AG10803 (cell line): ENCODE data around the gene PTH2R.
"Not testable (repeated sequence)": the region's sequence is repeated elsewhere in the genome, so short reads cannot be mapped to it uniquely, and the experiment has no call there.

Source experiments
- DNase-seq: peaks from one replicate; pipeline ENCODE4 v3.0.0; 2010; ENCODE audit warnings: low read depth
- H3K4me3 ChIP-seq: 2 replicates; pipeline ENCODE4 v1.5.1; 2011; ENCODE audit warnings: mild to moderate bottlenecking, low read length, control low read depth
- TF ChIP-seq, protein P1 (sequence below): conservative IDR thresholded peaks from 2 replicates; pipeline ENCODE4 v1.5.1; 2011; ENCODE audit warnings: mild to moderate bottlenecking, low read length, control low read depth, inconsistent platforms

Gene PTH2R

DNA sequence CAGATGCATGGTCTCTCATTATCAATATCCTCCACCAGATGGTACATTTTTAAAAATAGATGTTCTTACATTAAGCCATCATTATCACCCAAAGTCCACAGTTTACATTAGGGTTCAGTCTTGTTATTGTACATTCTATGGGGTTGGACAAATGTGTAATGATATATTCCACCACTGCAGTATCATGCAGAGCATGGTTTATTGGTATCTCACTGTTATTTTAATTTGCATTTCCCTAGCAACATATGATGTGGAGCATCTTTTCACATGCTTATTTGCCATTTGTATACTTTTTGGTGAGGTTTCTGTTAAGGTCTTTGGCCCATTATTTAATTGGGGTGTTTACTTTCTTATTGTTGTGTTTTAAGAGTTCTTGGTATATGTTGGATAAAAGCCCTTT, 95.7 kb downstream of the PTH2R start:
- no peak overlapping the region for H3K4me3 ChIP-seq
- TF ChIP-seq, protein P1, sequence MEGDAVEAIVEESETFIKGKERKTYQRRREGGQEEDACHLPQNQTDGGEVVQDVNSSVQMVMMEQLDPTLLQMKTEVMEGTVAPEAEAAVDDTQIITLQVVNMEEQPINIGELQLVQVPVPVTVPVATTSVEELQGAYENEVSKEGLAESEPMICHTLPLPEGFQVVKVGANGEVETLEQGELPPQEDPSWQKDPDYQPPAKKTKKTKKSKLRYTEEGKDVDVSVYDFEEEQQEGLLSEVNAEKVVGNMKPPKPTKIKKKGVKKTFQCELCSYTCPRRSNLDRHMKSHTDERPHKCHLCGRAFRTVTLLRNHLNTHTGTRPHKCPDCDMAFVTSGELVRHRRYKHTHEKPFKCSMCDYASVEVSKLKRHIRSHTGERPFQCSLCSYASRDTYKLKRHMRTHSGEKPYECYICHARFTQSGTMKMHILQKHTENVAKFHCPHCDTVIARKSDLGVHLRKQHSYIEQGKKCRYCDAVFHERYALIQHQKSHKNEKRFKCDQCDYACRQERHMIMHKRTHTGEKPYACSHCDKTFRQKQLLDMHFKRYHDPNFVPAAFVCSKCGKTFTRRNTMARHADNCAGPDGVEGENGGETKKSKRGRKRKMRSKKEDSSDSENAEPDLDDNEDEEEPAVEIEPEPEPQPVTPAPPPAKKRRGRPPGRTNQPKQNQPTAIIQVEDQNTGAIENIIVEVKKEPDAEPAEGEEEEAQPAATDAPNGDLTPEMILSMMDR: no peak
- DNase-seq: no peak

DNA sequence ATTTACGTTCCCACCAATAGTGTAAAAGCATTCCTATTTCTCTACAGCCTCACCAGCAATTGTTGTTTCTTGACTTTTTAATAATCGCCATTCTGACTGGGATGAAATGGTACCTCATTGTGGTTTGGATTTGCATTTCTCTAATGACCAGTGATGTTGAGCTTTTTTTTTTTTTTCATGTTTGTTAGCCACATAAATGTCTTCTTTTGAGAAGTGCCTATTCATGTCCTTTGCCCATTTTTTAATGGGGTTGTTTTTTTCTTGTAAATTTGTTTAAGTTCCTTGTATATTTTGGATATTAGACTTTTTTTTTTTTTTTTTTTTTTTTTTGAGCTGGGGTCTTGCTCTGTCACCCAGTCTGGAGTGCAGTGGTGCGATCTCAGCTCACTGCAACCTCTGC, 98.8 kb downstream of the PTH2R start:
- not testable (repeated sequence) for DNase-seq, H3K4me3 ChIP-seq

DNA sequence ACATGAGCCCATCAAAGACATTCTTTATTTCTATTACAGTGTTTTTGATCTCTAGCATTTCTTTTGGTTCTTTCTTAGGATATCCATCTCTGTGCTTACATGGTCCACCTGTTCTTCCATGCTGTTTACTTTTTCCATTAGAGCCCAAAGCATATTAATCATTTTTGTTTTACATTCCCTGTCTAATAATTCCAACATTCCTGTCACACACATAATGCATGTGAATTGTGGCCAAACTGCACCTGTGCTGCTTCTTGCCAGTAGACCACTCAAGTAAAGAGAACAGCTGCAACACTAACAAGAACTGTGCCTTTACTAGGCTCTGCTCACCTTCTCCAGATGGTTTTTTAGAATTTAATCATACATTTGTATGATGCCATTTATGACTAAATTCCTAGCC, 103.0 kb downstream of the PTH2R start:
- TF ChIP-seq, protein P1: no peak
- no peak for DNase-seq
- no peak overlapping the region for H3K4me3 ChIP-seq

DNA sequence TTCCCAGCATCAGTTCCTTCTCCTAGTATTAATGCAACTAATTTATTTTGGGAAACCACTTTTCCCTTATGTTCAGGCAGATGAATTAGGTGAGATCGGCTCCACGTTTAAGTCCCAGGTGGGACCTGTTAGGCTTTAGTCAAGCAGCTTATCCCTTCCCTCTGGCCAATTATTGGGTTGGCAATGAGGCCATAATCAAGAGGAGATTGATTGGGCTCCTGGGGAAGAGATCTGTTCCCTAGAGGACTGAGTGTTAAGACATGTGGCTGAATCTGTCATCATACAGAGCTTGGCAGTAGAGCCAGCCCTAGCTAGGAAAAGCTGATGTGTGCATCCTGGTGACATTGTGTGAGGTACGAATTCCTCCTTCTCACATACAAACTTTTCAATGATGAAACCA, 104.4 kb downstream of the PTH2R start:
- TF ChIP-seq, protein P1: no peak
- H3K4me3 ChIP-seq: no peak overlapping the region
- no peak for DNase-seq

DNA sequence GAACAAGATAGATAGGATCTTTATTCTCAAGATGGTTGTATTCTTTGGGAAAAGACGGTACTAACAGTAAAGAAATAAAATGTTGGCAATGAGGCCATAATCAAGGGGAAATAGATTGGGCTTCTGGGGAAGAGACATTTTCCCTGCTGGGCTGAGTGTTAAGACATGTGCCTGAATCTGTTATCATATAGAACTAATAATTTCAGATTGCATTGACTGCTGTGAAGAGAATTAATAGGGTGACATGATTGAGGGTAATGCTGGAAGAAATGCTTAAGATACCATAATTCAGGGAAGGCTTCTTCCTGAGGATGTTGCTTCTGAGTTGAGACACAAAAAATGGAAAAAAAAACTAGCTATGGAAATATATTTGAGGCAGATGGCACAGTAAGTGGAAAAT, 105.0 kb downstream of the PTH2R start:
- TF ChIP-seq, protein P1: no peak
- no peak overlapping the region for H3K4me3 ChIP-seq
- no peak for DNase-seq

DNA sequence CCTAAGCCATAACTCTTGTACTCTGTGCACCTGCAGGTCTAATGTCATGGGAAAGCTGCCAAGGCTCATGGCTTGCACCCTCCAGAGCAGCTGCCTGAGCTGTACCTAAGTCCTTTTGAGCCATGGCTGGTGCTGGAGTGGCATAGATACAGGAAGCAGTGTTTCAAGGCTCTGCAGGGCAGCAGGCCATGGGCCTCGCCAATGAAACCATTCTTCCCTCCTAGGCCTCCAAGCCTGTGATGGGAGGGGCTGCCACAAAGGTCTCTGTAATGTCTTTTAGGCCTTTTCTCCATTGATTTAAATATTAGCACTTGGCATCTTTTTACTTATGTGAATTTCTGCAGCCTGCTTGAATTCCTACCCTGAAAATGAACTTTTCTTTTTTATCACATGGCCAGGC, 108.5 kb downstream of the PTH2R start:
- TF ChIP-seq, protein P1: no peak
- DNase-seq: no peak
- no peak overlapping the region for H3K4me3 ChIP-seq

DNA sequence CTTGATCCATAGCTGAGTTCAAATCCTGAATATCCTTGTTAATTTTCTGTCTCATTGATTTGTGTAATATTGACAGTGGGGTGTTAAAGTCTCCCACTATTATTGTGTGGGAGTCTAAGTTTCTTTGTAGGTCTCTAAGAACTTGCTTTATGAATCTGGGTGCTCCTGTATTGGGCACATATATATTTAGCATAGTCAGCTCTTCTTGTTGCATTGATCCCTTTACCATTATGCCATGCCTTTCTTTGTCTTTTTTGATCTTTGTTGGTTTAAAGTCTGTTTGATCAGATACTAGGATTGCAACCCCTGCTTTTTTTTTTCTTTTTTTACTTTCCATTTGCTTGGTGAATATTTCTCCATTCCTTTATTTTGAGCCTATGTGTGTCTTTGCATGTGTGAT, 116.5 kb downstream of the PTH2R start:
- not testable (repeated sequence) for H3K4me3 ChIP-seq, DNase-seq

DNA sequence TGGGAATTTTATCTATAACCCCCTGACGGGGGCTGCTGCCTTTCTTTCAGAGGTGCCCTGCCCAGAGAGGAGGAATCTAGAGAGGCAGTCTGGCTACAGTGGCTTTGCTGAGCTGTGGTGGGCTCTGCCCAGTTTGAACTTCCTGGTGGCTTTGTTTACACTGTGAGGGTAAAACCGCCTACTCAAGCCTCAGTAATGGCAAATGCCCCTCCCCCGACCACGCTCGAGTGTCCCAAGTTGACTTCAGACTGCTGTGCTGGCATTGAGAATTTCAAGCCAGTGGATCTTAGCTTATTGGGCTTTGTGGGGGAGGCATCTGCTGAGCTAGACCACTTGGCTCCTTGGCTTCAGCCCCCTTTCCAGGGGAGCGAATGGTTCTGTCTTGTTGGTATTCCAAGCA, 118.6 kb downstream of the PTH2R start:
- not testable (repeated sequence) for DNase-seq, H3K4me3 ChIP-seq

DNA sequence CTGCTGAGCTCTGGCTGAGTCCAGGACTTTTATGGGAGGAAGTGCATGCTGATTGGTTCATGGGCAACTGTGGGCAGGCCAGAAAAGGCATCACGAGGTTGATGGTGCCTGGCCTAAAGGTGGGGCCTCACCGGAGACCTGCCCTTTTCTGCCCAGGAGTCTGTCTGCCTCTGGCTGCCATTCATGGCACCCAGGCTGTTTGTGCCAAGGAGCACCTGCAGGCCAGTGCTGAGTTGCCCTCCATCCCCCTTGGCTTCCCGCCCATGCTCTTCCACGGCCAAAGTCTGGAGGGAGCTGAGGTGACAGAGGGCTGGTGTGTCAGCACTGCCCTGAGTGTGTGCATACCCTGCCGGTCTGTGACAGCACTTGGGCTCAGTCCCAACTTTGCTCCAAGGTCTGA, 123.2 kb downstream of the PTH2R start:
- no peak for DNase-seq
- TF ChIP-seq, protein P1: no peak
- H3K4me3 ChIP-seq: no peak overlapping the region
